DMS153 treated with DMSO at 0.1 percent for 48 hours (cell line): ENCODE measurements around the gene PLXDC2.

Experiments used
- DNase-seq: peaks from one replicate; lab custom pipeline; 2025; ENCODE audit not compliant: unreplicated experiment; lab: John Stamatoyannopoulos, UW

Gene PLXDC2

GRCh38 chr10:20105236-20105635 is 289.0 kb downstream of the PLXDC2 start:
- peak; percentile 1 for DNase-seq

- DNase-seq: no peak
These were observed 289.7 kb downstream of the PLXDC2 start for GRCh38 chr10:20105931-20106330.

GRCh38 chr10:20108021-20108420 is 291.8 kb downstream of the PLXDC2 start:
- no peak for DNase-seq

GRCh38 chr10:20109613-20110012 is 293.4 kb downstream of the PLXDC2 start:
- DNase-seq: no peak

- no peak for DNase-seq
These were observed 294.2 kb downstream of the PLXDC2 start for GRCh38 chr10:20110125-20111100.

- no peak for DNase-seq
These were observed 297.9 kb downstream of the PLXDC2 start for GRCh38 chr10:20114179-20114578.

GRCh38 chr10:20115894-20116293 is 299.7 kb downstream of the PLXDC2 start:
- no peak for DNase-seq

GRCh38 chr10:20117471-20117870 is 301.2 kb downstream of the PLXDC2 start:
- DNase-seq: no peak

GRCh38 chr10:20118119-20118518 is 301.9 kb downstream of the PLXDC2 start:
- no peak for DNase-seq

- no peak for DNase-seq
These were observed 312.6 kb downstream of the PLXDC2 start for GRCh38 chr10:20128811-20129210.

GRCh38 chr10:20132816-20133215 is 316.6 kb downstream of the PLXDC2 start:
- DNase-seq: no peak

- DNase-seq: no peak
These were observed 317.5 kb downstream of the PLXDC2 start for GRCh38 chr10:20133669-20134189.

- DNase-seq: no peak
These were observed 326.1 kb downstream of the PLXDC2 start for GRCh38 chr10:20142311-20142710.

- no peak for DNase-seq
These were observed 328.0 kb downstream of the PLXDC2 start for GRCh38 chr10:20144268-20144667.

- DNase-seq: no peak
These were observed 329.8 kb downstream of the PLXDC2 start for GRCh38 chr10:20146004-20146403.

- no peak for DNase-seq
These were observed 331.5 kb downstream of the PLXDC2 start for GRCh38 chr10:20147684-20148083.

GRCh38 chr10:20156511-20156910 is 340.3 kb downstream of the PLXDC2 start:
- no peak for DNase-seq

- DNase-seq: no peak
These were observed 341.1 kb downstream of the PLXDC2 start for GRCh38 chr10:20157314-20157713.

GRCh38 chr10:20158086-20158485 is 341.9 kb downstream of the PLXDC2 start:
- DNase-seq: no peak

- no peak for DNase-seq
These were observed 345.9 kb downstream of the PLXDC2 start for GRCh38 chr10:20162123-20162522.

GRCh38 chr10:20166096-20166675 is 350.0 kb downstream of the PLXDC2 start:
- DNase-seq: no peak

- no peak for DNase-seq
These were observed 354.4 kb downstream of the PLXDC2 start for GRCh38 chr10:20170661-20171060.
